ENCODE measurements around the gene PAQR7. TPM values are rescaled to one million over a fixed set of nuclear protein-coding genes. Genes with fewer than 3 reads are reported as not detected.

The PAQR7 gene
- total and polyA plus RNA-seq, 2 experiments from 2014 or later = 4.0 to 5.2 TPM

- no peaks in the 10 kb centered on the region for H4K20me1 ChIP-seq (replicated peaks; ENCODE audit: insufficient read depth)
- Mint-ChIP-seq H3K4me3 (no peak overlapping the region), H3K4me1 (peaks cover 24% of the 10 kb centered on the region), H3K9me3 (no peaks in the 10 kb centered on the region; the same call in 2 of the 3 replicates), H3K36me3 (ENCODE audit: low read depth) (no peaks in the 10 kb centered on the region), H3K27me3 (ENCODE audit: insufficient read depth, low read depth, poor library complexity) (peaks cover 5% of the 10 kb centered on the region), H3K27ac (no peak overlapping the region)
- H3K9me2 ChIP-seq (ENCODE audit: insufficient read depth) = no peaks in the 10 kb centered on the region
- no peak overlapping the region for H3K27ac ChIP-seq (ENCODE audit: low read depth)
- no peaks in the 10 kb centered on the region for H3K36me3 ChIP-seq (ENCODE audit: insufficient read depth)
- no peak overlapping the region for H2AFZ ChIP-seq
- peak; percentile 35 for DNase-seq (ENCODE audit: low spot score)
- peaks cover 26% of the 10 kb centered on the region for H3K4me1 ChIP-seq (ENCODE audit: insufficient read depth)
- ATAC-seq = peak; percentile 7; the same call in 1 of the 3 replicates
- TF ChIP-seq, protein P1, sequence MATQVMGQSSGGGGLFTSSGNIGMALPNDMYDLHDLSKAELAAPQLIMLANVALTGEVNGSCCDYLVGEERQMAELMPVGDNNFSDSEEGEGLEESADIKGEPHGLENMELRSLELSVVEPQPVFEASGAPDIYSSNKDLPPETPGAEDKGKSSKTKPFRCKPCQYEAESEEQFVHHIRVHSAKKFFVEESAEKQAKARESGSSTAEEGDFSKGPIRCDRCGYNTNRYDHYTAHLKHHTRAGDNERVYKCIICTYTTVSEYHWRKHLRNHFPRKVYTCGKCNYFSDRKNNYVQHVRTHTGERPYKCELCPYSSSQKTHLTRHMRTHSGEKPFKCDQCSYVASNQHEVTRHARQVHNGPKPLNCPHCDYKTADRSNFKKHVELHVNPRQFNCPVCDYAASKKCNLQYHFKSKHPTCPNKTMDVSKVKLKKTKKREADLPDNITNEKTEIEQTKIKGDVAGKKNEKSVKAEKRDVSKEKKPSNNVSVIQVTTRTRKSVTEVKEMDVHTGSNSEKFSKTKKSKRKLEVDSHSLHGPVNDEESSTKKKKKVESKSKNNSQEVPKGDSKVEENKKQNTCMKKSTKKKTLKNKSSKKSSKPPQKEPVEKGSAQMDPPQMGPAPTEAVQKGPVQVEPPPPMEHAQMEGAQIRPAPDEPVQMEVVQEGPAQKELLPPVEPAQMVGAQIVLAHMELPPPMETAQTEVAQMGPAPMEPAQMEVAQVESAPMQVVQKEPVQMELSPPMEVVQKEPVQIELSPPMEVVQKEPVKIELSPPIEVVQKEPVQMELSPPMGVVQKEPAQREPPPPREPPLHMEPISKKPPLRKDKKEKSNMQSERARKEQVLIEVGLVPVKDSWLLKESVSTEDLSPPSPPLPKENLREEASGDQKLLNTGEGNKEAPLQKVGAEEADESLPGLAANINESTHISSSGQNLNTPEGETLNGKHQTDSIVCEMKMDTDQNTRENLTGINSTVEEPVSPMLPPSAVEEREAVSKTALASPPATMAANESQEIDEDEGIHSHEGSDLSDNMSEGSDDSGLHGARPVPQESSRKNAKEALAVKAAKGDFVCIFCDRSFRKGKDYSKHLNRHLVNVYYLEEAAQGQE (IDR thresholded peaks at IDR 0.05; ENCODE audit: unreplicated experiment) = no peak
- no peak for TF ChIP-seq EZH2phosphoT487 (IDR thresholded peaks at IDR 0.05; ENCODE audit: unreplicated experiment)
- TF ChIP-seq, protein P2, sequence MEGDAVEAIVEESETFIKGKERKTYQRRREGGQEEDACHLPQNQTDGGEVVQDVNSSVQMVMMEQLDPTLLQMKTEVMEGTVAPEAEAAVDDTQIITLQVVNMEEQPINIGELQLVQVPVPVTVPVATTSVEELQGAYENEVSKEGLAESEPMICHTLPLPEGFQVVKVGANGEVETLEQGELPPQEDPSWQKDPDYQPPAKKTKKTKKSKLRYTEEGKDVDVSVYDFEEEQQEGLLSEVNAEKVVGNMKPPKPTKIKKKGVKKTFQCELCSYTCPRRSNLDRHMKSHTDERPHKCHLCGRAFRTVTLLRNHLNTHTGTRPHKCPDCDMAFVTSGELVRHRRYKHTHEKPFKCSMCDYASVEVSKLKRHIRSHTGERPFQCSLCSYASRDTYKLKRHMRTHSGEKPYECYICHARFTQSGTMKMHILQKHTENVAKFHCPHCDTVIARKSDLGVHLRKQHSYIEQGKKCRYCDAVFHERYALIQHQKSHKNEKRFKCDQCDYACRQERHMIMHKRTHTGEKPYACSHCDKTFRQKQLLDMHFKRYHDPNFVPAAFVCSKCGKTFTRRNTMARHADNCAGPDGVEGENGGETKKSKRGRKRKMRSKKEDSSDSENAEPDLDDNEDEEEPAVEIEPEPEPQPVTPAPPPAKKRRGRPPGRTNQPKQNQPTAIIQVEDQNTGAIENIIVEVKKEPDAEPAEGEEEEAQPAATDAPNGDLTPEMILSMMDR (conservative IDR thresholded peaks at IDR 0.05; ENCODE audit: low read depth in 2 of 2) = no peak
- TF ChIP-seq JUNB (IDR thresholded peaks at IDR 0.05; ENCODE audit: unreplicated experiment) = no peak
- no peak for TF ChIP-seq STAT1 (IDR thresholded peaks at IDR 0.05; ENCODE audit: unreplicated experiment)
- TF ChIP-seq NANOG (IDR thresholded peaks at IDR 0.05; ENCODE audit: borderline replicate concordance) = no peak
- no peak for TF ChIP-seq ZNF331 (CRISPR knock-in tag; IDR thresholded peaks at IDR 0.05; ENCODE audit: low read depth)
- TF ChIP-seq ETS1 (IDR thresholded peaks at IDR 0.05) = no peak
- no peak for TF ChIP-seq POLR2AphosphoS5 (IDR thresholded peaks at IDR 0.05; ENCODE audit: low read depth)
- no peak for TF ChIP-seq EZH2 (IDR thresholded peaks at IDR 0.05; ENCODE audit: low read depth, unreplicated experiment)
- H3K4me2 ChIP-seq = no peak overlapping the region
- H3K79me2 ChIP-seq (replicated peaks; ENCODE audit: insufficient read depth) = no peaks in the 10 kb centered on the region
- H3K4me3 ChIP-seq = no peak overlapping the region
- no peaks in the 10 kb centered on the region for H3K27me3 ChIP-seq (ENCODE audit: insufficient read depth)
- 0 out of 2 replicates have a peak, but pooled peaks cover 3% of the 10 kb centered on the region for H3F3A ChIP-seq (replicated peaks; ENCODE audit: low read depth)
Observed at GRCh38 chr1:25869909-25870606, 5.5 kb downstream of the PAQR7 start.

Measured in GM23338 (cell line).